GM21526 (cell line): ENCODE measurements around the gene NF2.
"Not testable (repeated sequence)": the region's sequence is repeated elsewhere in the genome, so short reads cannot be mapped to it uniquely, and the experiment has no call there.

Source experiments
- ATAC-seq: cut with Tn5 transposase; IDR thresholded peaks from one replicate; pipeline ENCODE4 v1.9.1; 2021; ENCODE audit warnings: moderate library complexity; ENCODE audit not compliant: unreplicated experiment, low FRiP score

Gene NF2

DNA sequence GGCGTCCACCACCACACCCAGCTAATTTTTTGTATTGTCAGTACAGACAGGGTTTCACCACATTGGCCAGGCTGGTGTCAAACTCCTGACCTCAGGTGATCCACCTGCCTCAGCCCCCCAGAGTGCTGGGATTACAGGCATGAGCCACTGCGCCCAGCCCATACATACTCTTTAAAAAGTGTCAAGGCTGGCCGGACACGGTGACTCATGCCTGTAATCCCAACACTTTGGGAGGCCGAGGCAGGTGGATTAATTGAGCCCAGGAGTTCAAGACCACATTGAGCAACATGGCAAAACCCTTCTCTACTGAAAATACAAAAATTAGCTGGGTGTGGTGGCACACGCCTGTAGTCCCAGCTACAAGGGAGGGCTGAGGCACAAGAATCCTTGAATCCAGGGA is 9.0 kb upstream of the NF2 start:
- ATAC-seq, result not testable (repeated sequence)

DNA sequence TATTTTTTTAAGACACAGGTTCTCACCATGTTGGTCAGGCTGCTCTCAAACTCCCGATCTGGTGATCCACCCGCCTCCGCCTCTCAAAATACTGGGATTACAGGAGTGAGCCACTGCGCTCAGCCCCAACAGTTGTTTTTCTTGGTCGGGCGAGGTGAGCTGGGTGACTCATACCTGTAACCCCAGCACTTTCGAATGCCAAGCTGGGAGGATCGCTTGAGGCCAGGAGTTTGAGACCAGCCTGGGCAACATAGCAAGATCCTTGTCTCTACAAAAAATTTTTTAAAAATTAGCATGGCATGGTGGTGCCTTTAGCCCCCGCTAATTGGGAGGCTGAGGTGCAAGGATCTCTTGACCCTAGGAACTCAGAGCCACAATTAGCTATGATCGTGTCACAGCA is 7.0 kb upstream of the NF2 start:
- no peak for ATAC-seq

DNA sequence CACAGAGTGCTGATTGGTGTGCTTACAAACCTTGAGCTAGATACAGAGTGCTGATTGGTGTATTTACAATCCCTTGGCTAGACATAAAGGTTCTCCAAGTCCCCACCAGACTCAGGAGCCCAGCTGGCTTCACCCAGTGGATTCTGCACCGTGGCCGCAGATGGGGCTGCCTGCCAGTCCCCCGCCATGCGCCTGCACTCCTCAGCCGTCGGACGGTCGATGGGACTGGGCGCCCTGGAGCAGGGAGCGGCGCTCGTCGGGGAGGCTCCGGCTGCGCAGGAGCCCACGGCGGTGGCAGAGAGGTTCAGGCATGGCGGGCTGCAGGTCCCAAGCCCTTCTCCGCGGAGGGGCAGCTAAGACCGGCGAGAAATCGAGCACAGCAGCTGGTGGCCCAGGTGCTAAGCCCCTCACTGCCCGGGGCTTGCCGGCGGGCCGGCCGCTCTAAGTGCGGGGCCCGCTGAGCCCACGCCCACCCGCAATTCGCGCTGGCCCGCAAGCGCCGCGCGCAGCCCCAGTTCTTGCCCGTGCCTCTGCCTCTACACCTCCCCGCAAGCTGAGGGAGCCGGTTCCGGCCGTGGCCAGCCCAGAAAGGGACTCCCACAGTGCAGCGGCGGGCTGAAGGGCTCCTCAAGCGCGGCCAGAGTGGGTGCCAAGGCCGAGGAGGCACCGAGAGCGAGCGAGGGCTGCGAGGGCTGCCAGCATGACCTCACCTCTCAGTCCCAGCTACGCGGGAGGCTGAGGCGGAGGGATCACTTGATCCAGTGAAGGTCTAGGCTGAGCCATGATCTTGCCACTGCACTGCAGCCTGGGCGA is 5.4 kb upstream of the NF2 start:
- not testable (repeated sequence) for ATAC-seq

DNA sequence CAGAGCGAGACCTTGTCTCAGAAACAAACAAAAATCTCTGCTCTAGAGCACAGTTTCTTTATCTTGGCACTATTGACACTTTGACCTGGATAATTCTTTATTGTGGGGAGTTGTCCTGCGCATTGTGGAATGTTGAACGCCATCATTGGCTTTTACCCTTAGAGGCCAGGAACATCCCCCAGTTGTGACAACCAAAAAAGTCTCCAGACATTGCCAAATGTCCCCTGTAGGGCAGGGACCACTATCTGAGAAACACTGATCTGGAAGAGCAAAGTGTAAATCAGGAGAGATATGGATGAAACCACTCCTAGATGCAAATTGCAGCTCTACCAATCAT is 4.8 kb upstream of the NF2 start:
- ATAC-seq, result no peak

DNA sequence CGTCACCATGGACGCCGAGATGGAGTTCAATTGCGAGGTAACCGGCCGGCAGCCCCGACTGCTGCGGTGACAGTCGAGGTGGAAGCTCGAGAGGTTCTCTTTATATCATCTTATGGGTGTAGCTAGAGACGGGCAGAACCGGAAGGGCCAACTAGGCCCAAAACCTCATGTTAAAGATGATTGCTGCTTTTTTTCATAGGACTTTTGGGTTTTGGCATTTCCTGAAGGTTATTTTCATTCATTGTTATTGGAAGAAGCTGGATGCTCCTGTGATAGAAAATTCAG is 585 bp downstream of the NF2 start:
- no peak for ATAC-seq

DNA sequence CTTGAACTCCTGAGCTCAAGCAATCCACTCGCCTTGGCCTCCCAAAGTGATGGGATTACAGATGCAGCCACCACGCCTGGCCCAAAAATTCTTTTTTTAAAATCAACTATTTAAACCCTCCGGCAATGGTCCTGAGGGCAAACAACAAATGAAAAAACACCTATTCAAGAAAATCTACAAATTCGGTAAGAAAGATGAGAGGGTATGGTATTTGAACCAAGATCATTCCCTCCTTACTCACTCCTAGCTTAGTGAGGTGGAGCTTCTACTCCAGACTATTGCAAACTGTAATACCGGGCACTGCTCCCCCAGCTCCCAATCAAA is 2.1 kb downstream of the NF2 start:
- no peak for ATAC-seq

DNA sequence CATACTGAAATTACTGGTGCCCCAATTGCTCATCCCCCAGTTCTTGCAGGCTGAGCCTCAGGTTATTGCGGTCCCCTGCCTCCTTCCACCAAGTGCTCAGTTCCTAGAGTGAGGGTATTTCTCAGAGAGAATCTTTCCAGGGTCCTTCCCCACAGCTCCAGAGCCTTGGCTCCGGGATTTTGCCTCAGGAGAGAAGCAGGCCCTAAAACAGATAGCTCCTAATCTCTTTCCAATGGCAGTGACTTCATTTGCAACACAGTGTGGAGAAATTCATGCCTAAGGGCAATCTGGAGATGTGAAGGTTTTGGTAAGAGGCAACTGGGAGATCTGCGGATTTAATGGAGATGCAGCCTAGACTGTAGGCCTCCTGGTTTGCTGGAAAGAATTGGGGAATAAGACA is 2.9 kb downstream of the NF2 start:
- ATAC-seq, result no peak

DNA sequence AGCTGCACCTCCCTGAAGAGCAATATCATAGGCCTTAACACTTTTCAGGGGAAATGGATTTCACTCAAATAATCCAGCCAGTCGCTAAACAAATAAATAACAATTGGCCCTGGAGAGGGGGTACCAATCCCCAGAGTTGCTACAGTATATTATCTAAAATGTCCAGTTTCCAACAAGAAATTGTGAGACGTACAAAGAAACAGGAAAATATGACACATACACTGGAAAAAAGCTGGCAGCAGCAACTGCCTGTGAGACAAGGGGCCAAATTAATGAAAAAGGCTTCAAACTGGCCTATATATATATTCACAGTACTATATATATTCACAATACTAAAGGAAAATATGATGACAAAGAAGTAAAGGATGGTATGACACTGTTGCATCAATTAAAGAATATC is 4.0 kb downstream of the NF2 start:
- ATAC-seq, result no peak

DNA sequence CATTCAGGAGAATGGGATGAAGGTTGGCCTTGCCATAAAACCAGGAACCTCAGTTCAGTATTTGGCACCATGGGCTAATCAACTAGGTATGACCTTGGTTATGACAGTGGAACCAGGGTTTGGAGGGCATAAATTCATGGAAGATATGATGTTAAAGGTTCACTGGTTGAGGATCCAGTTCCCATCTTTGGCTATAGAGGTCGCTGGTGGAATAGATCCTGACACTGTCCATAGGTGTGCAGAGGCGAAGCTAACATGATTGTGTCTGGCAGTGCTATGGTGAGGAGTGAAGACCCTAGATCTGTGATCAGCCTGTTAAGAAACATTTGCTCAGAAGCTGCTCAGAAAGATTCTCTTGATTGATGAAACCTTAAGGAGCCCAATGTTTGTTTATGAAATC is 5.7 kb downstream of the NF2 start:
- no peak for ATAC-seq

DNA sequence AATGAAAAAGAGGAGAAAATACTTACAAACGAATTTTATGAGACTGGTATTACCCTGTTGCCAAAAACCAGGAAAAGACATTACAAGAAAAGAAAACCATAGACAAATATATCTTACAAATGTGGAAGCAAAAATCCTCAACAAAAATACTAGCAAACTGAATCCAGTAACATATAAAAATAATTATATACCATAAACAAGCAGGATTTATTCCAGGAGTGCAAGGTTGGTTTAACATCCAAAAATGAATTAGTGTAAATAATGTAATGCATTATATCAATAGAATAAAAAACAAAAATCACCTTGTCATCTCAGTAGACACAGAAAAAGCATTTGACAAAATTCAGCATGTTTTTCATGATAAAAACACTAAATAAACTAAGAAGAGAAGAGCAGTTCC is 7.3 kb downstream of the NF2 start:
- ATAC-seq, result no peak

DNA sequence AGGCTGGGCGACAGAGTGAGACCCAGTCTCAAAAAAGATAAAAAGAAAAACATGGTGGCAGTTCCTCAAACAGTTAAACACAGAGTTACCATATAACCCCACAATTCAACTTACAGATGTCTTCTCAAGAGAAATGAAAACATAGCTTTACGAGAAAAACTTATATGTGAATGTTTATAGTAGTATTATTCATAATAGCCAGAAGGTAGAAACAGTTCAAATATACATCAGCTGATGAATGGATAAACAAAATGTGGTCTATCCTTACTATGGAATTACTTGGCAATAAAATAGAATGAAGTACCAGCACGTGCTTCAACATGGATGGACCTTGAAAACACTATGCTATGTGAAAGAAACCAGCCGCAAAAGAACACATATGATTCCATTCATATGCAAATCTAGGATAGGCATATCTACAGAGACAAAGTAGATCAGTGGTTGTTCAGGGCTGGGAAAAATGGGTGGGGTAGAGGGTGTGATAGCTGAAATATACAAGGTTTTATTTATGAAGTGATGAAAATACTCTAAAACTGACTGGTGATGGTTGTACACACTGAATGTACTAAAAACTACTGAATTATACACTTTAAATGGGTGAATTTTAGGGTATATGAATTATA is 12.4 kb downstream of the NF2 start:
- no peak for ATAC-seq

DNA sequence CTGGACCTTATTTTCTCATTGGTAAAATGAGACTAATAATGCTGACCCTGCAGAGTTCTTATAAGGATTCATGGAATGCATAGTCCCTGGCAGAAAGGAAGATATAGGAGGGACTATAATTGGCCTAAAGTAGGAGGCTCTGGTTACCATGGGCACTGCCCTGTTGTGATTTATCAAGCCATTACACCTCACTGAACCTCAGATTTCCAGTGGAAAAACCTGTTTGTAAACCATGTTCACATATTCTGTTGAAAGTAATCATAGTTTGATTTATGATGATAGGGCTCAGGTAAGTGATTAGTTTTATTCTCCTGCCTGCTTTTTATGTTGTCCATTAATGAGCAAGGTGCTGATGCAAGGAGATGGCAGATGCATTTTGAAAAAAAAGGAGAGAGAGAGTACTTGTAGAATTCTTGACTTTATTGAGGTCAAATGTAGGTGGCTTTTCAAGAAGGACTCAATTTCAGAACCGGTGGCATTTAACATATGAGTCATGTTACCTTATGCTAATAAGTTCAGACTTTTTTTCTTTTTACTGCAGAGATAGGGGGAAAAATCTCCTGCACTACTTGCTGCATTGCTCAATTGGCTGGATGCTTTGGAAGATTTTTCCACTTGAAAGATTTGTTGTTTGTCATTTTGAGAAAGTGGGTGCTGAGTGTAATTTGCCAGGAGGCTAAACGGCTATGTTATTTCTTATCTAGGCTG is 14.6 kb downstream of the NF2 start:
- ATAC-seq, result no peak

DNA sequence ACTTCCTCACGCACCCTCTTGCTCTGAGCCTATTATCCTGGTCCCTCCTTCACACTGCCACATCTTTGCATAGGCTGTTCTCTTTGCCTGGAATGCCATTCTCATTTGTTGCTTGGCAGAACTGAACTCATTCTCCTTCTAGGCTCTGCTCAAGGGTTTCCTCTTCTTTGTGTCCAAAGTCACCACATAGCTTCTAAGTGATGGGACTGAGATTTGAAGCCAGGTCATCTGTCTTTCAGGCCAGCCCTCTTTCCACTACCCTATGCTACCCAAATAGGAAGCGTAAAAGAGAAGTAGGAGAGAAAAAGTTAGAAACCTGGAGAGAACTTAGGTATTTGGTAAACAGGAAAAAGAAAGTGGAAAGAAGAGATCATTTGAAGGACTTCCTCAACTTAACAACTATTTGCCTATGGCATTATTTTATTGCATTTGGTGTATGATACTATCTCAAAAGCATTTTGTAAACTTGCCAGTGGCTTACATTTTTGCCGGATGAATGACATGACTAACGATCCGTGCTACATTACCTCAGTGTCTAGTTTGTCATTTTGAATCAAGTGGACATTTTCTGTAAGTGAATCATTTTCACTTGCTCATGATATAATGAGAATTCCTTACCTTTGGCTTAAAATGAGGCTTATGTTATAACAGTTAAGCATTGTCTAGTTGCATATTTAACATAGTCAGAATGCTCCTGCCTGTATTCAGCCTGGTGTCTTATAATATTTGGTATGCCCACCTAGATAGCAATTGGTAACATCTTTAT is 18.5 kb downstream of the NF2 start:
- ATAC-seq, result no peak

DNA sequence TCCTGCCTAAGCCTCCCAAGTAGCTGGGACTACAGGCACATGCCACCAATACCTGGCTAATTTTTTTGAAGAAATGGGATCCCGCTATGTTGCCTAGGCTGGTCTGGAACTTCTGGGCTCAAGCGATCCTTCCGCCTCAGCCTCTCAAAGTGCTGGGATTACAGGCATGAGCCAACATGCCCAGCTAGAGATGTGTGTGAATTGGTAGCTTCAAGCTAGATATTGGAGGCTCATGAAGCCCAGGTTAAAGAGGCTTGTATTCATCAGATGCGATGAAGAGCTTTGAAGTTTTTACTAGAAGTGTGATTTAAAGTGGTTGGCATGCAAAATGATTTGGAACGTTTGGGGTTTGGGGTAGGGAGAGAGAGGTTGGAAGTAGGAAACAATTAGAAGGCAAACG is 19.6 kb downstream of the NF2 start:
- ATAC-seq, result no peak

DNA sequence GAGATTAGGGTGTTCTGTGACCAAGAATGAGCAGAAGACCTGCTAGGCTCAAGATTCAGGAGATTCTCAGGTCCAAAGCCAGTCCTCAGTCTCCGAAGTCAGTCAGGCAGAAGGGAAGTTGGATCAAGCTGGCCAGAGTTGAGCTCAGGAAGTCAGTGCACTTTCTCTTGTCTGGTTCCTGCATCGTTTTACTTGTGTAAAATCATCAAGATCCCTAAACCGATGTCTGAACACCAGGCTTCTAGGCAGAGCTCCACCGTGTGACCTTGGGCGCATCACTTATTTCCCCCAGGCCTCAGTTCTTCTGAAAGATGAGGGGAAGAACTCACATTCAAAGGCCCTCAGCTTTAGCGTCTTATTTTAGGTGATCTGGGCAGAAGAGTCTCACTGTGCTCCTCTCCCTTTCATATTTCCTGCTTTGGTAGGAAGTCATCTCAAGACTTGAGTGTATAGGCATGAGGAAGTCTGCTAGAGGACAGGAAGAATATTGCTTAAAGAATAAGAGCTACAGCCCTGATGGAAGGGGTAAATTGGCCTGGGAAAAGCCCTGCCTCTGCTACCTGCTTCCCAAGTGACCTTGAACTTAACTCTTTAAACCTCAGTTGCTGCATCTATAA is 20.2 kb downstream of the NF2 start:
- no peak for ATAC-seq

DNA sequence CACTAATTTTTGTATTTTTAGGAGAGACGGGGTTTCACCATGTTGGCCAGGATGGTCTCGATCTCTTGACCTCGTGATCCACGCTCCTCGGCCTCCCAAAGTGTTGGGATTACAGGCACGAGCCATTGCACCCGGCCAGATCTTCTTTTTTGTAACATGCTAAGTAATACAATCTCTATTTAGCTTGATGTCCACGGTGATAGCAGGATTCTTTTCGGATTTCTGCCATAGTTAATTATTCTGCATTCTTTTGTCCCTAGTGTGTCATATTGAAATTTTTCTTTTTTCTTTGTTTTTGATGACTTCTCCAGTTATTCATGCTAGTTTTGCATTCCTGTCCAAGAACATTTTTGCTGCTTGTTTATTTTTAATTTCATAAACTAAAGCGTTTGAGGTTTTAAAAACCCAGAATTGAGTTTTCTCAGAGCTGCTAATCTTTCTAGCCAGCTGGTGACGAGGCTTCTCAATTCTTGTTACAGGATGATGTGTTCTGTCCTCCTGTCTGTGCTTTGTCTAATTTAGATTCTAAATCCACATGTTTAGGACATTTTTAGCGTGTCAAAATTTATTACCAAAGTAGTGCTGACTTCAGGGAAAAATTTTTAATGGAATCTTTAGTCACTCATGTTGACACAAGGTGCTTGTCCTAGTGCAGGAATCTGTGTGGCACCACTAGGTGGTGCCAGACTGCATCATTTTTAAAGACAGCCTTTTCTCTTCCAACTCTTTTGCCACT is 21.8 kb downstream of the NF2 start:
- no peak for ATAC-seq

DNA sequence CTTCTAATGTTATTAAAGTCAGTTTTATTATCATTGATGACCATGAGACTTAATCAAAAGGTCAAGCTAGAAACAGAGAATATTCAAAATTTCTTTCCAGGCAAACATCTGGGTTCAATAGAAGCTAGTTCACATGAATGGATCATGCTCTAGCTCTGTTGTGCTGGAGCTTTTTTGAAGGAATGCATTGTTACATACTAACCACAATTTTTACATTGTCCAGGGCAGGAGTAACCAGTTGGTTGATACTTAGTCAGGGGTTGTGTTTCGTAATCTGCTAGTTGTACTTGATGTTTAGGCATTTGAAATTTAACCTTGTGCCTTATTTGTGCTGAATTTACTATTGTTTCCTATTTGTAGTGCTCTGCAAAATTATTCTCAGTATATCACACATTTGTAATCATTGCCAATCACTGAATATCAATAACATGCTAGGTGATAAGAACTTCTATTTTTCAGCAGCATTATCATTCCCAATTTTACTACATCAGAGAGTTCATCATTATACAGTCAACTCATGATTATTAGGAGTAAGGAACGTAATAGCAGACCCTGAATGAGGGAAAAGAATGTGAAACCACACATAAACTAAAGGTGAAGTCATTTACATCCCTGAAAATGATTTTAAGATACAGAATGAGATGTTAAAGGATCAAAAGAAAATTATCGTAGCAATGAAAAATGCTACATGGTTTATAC is 23.2 kb downstream of the NF2 start:
- ATAC-seq, result no peak

DNA sequence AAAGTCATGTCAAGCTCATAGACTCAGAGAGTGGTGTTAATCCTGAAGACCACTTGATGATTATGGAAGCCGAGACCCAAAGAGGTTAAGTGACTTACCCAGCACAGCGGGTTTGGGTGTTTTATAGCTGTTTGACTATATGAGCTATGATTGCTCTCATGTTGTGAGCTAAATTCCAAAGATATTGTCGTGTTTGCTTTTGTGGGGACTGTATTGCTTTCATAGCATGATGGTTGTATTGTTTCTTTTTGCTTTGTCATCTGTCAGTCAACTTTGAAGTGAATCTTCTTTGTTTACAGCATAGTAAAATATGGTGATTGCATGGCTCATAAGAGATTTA is 23.7 kb downstream of the NF2 start:
- no peak for ATAC-seq

DNA sequence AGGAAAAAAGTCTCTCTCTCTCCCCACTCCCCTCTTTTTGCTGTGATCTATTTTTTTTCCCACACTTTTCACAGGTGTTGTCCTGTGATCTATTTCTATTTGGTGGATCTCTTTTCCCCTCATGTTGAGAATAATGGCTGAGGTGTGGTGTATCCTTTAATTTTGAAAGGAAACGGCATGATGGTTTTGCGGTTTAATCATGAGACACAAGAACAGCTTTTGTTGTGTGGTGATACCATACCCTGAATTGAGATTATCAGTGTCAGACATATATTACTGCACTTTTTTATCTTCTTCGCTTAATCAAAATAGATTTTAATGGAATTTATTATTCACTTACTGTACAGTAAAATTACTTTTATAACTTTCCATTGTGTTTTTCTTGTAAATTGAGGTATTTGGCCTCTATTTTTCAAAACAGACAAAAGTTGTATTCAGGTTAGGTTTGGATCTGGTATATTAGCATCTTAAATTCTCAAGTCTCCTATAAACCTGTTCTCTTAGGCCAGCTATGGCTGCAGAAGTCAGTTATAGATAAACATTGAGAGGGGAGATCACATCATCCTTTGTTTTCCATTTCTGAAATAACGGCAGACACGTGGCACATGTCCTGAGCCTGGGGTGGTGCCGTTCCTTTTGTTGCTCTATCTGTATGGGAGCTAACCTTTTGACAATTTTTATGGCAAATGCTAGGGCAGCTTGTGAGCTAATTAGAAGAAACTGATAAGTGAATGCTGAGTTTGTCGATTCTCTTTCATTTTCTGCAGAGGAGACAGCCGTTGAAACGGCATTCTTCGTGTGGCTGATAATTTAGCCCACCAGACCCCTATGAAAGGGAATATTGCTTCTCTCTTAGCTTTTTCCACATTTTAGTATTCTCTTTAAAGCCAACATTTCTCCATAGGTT is 25.8 kb downstream of the NF2 start:
- ATAC-seq, result no peak
